ENCODE data around the gene CD5L. TPM values are rescaled to one million over a fixed set of nuclear protein-coding genes. Genes with fewer than 3 reads are reported as not detected.

Gene CD5L
- total RNA-seq, 1 experiment from 2014 or later, result not detected

DNA sequence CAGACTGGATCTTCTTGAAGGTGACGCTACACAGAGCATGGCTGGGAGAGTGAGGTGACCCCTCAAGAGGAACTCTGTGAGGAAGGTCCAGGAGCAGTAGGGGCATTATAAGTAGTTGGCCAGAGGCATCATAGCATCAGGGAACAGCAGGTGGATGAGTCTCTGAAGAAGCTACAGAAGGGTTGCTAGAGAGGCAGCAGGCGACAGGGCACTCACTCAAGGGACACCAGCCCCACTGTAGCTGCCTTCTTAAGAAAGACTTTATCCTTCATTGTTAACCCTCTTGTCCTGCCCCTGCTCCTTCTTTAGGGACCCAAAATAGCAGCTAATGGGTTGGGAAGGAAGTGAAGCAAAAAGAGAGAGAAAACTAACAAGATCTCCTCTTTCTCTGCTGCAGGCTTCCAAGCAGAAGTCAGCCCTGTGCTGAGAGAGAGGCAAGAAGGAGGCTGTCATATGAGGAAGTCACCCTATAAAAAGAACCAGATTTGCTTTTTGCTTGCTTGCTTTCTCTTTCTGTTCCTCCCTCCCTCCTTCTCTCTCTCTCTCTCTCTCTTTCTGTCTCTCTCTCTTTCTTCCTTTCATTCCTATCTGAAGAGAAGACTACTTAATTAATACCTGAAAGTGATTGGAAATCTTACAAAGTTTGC, 7.7 kb upstream of the CD5L start:
- BruUV-seq (replicated peaks), result no TSS peak
- H3K9me2 ChIP-seq (ENCODE audit: insufficient read depth), result no peaks in the 10 kb centered on the region
- no peaks in the 10 kb centered on the region for H3K9me3 ChIP-seq (ENCODE audit: insufficient read depth, low read depth)
- no peaks in the 10 kb centered on the region for H4K20me1 ChIP-seq (ENCODE audit: insufficient read depth)
- H3F3A ChIP-seq (ENCODE audit: insufficient read depth, low read depth), result no peaks in the 10 kb centered on the region
- H3K36me3 ChIP-seq (ENCODE audit: low read depth), result no peaks in the 10 kb centered on the region
- H3K4me2 ChIP-seq, result no peak overlapping the region
- DNase-seq, result no peak
- no peak overlapping the region for H3K4me3 ChIP-seq
- H3K79me2 ChIP-seq (ENCODE audit: low read depth), result no peaks in the 10 kb centered on the region
- H3K27ac ChIP-seq, result no peak overlapping the region
- H3K27me3 ChIP-seq (ENCODE audit: insufficient read depth, low read depth), result no peaks in the 10 kb centered on the region
- H2AFZ ChIP-seq, result no peak overlapping the region
- CTCF ChIA-PET, result no interaction called here
- H3K4me1 ChIP-seq (replicated peaks; ENCODE audit: insufficient read depth), result no peaks in the 10 kb centered on the region
- POLR2A ChIA-PET (ENCODE audit: unreplicated experiment), result no interaction called here
- intact Hi-C loops (cut with micrococcal nuclease; ENCODE audit: unreplicated experiment), result no loop called here
- TF ChIP-seq, protein P1, sequence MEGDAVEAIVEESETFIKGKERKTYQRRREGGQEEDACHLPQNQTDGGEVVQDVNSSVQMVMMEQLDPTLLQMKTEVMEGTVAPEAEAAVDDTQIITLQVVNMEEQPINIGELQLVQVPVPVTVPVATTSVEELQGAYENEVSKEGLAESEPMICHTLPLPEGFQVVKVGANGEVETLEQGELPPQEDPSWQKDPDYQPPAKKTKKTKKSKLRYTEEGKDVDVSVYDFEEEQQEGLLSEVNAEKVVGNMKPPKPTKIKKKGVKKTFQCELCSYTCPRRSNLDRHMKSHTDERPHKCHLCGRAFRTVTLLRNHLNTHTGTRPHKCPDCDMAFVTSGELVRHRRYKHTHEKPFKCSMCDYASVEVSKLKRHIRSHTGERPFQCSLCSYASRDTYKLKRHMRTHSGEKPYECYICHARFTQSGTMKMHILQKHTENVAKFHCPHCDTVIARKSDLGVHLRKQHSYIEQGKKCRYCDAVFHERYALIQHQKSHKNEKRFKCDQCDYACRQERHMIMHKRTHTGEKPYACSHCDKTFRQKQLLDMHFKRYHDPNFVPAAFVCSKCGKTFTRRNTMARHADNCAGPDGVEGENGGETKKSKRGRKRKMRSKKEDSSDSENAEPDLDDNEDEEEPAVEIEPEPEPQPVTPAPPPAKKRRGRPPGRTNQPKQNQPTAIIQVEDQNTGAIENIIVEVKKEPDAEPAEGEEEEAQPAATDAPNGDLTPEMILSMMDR (conservative IDR thresholded peaks at IDR 0.05), result no peak
- no peak for TF ChIP-seq EZH2 (IDR thresholded peaks at IDR 0.05; ENCODE audit: low read depth)

DNA sequence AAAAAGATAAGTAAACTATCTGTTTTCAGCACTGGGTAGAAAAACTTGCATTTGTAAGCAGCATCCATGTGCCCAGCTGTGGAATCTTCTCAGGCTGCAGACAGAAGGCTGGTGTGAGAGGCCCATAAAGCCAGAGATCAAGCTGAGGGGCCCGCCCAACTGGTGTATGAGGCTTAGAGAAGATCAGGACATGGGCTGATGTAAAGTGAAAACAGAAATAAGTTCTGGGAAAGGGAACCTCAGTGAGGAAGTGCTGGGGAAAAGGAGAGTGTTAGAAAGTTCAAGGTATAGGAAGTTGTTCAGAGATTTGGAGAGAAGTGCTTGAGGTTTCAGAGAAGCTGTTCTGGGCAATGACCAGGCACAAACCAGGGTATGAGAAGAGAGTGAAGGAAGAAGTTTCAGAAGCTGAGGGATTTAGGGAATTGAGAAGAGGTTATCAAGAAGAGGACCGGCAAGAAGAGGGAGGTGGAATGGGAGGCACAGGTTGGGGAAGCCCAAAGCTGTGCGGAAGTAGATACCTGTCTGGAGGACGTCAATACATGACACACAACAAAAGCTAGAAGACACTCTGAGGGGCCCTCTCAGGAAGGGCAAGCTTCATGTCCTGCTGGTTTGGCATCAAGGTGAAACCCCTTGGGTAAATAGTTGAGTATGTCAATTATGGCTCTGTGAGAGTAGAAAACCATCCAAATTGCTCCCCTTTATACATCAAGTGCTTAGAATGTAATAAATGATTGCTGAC, 2.7 kb upstream of the CD5L start:
- H3K9me3 ChIP-seq (ENCODE audit: insufficient read depth, low read depth), result no peaks in the 10 kb centered on the region

DNA sequence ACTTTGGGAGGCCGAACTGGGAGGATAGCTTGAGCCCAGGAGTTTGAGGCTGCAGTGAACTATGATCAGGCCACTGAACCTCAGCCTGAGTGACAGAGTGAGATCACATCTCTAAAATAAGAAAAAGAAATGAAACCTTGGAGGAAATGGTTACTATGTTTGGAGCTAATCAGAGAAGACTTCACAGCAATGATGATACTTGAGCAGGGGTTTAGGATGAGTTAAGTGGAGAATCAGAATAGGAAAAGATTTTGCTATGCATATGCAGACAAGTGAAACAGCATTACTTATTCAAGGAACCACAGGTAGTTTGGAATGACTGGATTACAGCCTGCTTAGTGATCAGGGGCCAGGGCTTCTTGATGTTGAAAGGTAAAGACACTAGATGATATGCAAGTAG, 1.3 kb upstream of the CD5L start:
- POLR2A ChIA-PET (ENCODE audit: unreplicated experiment), result no interaction called here

More for the DNA sequence above, 2.7 kb upstream of the CD5L start:
- Histone ChIP-seq H3K4me1 (replicated peaks; ENCODE audit: insufficient read depth) (no peaks in the 10 kb centered on the region), H3K79me2 (ENCODE audit: low read depth) (no peaks in the 10 kb centered on the region), H3K9me2 (ENCODE audit: insufficient read depth) (no peaks in the 10 kb centered on the region), H3K4me2 (no peak overlapping the region), H3K27me3 (ENCODE audit: insufficient read depth, low read depth) (peaks cover 12% of the 10 kb centered on the region; the same call in 1 of the 2 replicates), H4K20me1 (ENCODE audit: insufficient read depth) (no peaks in the 10 kb centered on the region), H3K4me3 (no peak overlapping the region), H3K36me3 (ENCODE audit: low read depth) (no peaks in the 10 kb centered on the region), H3F3A (ENCODE audit: insufficient read depth, low read depth) (no peaks in the 10 kb centered on the region), H2AFZ (no peak overlapping the region), H3K27ac (no peak overlapping the region)
- CTCF ChIA-PET, result no interaction called here
- DNase-seq, result no peak
- POLR2A ChIA-PET (ENCODE audit: unreplicated experiment), result no interaction called here
- intact Hi-C loops (cut with micrococcal nuclease; ENCODE audit: unreplicated experiment), result no loop called here
- TF ChIP-seq, protein P1 (conservative IDR thresholded peaks at IDR 0.05), result no peak
- TF ChIP-seq EZH2 (IDR thresholded peaks at IDR 0.05; ENCODE audit: low read depth), result no peak
- no TSS peak for BruUV-seq (replicated peaks)

More for the DNA sequence above, 1.3 kb upstream of the CD5L start:
- no peak overlapping the region for H3K4me2 ChIP-seq
- CTCF ChIA-PET, result no interaction called here
- H3K36me3 ChIP-seq (ENCODE audit: low read depth), result no peaks in the 10 kb centered on the region
- TF ChIP-seq, protein P1 (conservative IDR thresholded peaks at IDR 0.05), result no peak
- no peak for TF ChIP-seq EZH2 (IDR thresholded peaks at IDR 0.05; ENCODE audit: low read depth)
- no peaks in the 10 kb centered on the region for H3K9me2 ChIP-seq (ENCODE audit: insufficient read depth)
- no peaks in the 10 kb centered on the region for H4K20me1 ChIP-seq (ENCODE audit: insufficient read depth)
- H2AFZ ChIP-seq, result no peak overlapping the region
- no peak for DNase-seq
- intact Hi-C loops (cut with micrococcal nuclease; ENCODE audit: unreplicated experiment), result no loop called here
- H3K4me3 ChIP-seq, result no peak overlapping the region
- no peaks in the 10 kb centered on the region for H3F3A ChIP-seq (ENCODE audit: insufficient read depth, low read depth)
- peaks cover 12% of the 10 kb centered on the region; the same call in 1 of the 2 replicates for H3K27me3 ChIP-seq (ENCODE audit: insufficient read depth, low read depth)
- no peaks in the 10 kb centered on the region for H3K79me2 ChIP-seq (ENCODE audit: low read depth)
- no TSS peak for BruUV-seq (replicated peaks)
- no peak overlapping the region for H3K27ac ChIP-seq
- no peaks in the 10 kb centered on the region for H3K9me3 ChIP-seq (ENCODE audit: insufficient read depth, low read depth)
- H3K4me1 ChIP-seq (replicated peaks; ENCODE audit: insufficient read depth), result no peaks in the 10 kb centered on the region
